CD4-positive, alpha-beta T cell treated with Interferon alpha-2 for 1 hour (primary cell): ENCODE data around the gene ARHGAP9.

Experiments used
- DNase-seq, 2 donors: peaks; one replicate each; pipeline ENCODE4 v3.0.0-alpha.2; 2020 to 2022

The ARHGAP9 gene

DNA sequence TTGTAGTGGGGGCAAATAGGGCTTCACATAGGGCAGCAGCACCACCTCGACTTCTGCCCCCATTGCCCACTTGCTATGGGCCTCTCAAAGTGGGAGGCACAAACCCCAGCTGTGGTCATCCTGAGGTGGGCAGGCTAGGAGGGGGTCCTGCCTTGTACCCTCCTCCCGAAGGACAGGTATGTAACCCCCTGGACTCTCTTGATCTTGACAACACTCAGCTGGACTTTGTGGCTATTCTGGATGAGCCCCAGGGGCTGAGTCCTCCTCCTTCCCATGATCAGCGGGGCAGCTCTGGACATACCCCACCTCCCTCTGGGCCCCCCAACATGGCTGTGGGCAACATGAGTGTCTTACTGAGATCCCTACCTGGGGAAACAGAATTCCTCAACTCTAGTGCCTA lies 8.0 kb downstream of the ARHGAP9 start:
- no peak for DNase-seq

DNA sequence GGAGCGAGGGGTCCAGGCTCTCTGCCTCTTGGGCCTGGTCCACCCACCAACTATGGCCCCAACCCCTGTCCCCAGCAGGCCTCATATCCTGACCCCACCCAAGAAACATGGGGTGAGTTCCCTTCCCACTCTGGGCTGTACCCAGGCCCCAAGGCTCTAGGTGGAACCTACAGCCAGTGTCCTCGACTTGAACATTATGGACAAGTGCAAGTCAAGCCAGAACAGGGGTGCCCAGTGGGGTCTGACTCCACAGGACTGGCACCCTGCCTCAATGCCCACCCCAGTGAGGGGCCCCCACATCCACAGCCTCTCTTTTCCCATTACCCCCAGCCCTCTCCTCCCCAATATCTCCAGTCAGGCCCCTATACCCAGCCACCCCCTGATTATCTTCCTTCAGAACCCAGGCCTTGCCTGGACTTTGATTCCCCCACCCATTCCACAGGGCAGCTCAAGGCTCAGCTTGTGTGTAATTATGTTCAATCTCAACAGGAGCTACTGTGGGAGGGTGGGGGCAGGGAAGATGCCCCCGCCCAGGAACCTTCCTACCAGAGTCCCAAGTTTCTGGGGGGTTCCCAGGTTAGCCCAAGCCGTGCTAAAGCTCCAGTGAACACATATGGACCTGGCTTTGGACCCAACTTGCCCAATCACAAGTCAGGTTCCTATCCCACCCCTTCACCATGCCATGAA lies 8.6 kb downstream of the ARHGAP9 start:
- no peak for DNase-seq

DNA sequence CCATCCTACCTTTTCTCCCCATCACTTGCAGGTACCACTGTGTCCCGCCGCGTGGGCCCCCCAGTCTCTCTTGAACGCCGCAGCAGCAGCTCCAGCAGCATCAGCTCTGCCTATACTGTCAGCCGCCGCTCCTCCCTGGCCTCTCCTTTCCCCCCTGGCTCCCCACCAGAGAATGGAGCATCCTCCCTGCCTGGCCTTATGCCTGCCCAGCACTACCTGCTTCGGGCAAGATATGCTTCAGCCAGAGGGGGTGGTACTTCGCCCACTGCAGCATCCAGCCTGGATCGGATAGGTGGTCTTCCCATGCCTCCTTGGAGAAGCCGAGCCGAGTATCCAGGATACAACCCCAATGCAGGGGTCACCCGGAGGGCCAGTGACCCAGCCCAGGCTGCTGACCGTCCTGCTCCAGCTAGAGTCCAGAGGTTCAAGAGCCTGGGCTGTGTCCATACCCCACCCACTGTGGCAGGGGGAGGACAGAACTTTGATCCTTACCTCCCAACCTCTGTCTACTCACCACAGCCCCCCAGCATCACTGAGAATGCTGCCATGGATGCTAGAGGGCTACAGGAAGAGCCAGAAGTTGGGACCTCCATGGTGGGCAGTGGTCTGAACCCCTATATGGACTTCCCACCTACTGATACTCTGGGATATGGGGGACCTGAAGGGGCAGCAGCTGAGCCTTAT lies 9.2 kb downstream of the ARHGAP9 start:
- DNase-seq, result no peak

DNA sequence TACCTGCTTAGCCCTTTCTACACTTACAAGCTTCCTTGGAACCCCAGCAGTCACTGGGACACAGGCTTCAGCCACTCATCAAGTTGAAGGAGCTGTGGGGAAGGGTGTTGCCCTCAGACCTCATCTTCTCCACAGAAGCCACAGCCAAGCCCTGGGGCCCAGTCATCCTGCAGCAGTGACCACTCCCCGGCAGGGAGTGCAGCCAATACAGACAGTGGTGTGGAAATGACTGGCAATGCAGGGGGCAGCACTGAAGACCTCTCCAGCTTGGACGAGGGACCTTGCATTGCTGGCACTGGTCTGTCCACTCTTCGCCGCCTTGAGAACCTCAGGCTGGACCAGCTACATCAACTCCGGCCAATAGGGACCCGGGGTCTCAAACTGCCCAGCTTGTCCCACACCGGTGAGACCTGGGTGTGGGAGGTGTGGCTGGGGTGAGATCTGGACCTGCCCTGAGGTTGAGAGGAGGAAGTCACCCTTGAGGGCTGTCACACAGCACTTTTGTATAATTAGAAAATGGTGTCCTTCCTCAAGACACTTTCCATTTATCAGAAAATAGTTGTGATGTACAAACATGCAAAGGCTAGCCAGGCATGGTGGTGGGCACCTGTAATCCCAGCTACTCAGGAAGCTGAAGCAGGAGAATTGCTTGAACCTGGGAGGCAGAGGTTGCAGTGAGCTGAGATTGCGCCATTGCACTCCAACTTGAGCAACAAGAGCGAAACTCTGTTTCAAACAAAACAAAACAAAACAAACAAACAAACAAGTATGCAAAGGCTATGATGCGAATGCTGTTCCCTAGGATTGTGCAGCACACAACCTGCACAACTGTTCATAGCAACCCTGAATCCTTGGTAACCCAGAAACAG lies 10.1 kb downstream of the ARHGAP9 start:
- DNase-seq, result no peak

DNA sequence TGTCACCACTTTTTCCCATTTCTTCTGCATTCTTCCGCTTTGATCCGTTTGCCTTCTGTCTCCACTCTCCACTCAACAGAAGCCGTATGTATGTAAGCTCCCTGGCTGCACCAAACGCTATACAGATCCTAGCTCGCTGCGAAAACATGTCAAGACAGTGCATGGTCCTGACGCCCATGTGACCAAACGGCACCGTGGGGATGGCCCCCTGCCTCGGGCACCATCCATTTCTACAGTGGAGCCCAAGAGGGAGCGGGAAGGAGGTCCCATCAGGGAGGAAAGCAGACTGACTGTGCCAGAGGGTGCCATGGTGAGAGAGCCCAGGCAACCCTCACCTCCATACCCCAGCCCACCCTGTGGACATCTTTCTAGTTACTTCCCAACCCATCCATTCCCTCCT lies 11.8 kb downstream of the ARHGAP9 start:
- no peak for DNase-seq

DNA sequence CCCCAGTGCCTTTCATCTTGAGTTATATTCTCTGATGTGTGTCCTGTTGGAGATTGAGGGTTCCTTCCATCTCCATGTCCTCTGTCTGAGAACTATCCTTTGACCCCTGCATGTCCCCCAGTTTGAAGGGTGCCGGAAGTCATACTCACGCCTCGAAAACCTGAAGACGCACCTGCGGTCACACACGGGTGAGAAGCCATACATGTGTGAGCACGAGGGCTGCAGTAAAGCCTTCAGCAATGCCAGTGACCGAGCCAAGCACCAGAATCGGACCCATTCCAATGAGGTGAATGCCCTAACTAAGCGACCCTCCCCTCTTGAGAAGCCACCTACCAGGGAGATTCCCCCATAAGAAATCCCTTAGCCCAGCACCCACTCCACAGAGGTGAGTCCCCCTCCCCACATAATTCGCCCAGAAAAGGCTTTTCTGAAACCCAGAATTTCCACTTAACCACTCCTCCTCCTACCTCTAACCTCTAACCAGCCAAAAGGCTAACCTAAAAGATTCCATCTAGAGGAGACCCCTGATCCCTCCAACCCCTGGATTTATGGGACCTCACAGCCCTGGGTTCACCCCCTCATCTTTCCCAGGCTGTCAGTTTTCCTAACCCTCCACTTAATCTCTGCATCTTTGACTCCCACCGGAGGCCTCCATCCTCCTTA lies 12.3 kb downstream of the ARHGAP9 start:
- DNase-seq, result no peak

DNA sequence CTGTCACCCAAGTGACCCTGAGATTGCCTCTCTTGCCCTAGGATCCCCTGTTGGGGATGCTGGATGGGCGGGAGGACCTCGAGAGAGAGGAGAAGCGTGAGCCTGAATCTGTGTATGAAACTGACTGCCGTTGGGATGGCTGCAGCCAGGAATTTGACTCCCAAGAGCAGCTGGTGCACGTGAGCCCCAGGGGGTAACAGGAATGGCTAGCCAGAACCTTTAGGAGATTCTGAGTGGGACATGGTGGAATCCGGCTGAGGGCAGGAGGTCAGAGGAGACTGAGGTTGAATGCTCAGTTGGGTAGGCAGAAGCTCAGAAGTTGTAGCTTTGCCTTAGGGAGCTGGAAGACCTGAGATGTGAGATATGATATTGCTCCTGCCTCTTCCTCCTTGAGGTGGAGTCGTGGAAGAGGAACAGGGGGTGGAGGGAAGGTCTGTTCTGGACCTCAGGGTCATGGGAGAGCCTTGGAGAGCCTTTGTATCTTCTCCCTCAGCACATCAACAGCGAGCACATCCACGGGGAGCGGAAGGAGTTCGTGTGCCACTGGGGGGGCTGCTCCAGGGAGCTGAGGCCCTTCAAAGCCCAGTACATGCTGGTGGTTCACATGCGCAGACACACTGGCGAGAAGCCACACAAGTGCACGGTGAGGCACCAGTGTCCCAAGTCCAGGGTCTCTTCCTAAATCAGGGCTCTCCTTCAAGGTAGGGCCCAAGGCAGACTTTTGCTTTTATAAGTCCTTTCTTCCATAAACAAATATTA lies 13.7 kb downstream of the ARHGAP9 start:
- no peak for DNase-seq

DNA sequence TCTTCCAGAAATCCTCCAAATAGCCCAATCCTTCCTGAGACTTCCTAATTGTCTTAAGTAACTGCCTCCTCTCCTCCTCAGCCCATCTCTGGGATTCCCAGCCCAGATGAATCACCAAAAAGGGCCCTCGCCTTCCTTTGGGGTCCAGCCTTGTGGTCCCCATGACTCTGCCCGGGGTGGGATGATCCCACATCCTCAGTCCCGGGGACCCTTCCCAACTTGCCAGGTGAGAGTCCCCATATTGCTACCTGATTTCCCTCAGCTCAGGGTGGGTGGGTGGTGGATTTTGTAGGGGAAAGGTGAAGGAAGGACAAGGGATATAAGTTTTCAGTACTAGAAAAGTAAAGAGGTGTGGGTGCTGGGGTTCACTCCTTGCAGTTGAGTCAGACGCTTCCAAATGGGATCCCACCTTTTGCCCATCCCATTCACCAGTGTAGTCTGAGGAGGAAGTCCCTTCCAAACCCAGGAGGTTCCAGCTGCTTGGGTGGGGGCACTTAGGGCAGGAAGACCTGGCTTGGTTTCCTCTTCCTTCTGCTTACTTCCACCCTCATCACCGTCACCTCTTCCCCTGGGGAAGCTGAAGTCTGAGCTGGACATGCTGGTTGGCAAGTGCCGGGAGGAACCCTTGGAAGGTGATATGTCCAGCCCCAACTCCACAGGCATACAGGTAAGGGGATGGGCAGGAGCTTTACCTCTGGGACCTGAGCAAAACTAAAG lies 14.5 kb downstream of the ARHGAP9 start:
- DNase-seq, result no peak

DNA sequence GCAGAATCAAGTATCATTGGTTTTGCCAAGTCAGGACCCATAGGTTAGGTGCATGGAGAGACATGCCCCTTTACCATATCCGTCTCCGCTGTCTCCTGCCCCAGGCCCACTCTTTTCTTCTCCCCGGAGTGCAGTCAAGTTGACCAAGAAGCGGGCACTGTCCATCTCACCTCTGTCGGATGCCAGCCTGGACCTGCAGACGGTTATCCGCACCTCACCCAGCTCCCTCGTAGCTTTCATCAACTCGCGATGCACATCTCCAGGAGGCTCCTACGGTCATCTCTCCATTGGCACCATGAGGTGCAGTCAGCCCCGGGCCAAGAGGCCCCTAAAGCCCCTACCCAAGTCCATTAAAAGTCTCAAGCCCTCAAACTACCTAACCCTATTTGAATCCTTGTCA lies 15.1 kb downstream of the ARHGAP9 start:
- no peak for DNase-seq

DNA sequence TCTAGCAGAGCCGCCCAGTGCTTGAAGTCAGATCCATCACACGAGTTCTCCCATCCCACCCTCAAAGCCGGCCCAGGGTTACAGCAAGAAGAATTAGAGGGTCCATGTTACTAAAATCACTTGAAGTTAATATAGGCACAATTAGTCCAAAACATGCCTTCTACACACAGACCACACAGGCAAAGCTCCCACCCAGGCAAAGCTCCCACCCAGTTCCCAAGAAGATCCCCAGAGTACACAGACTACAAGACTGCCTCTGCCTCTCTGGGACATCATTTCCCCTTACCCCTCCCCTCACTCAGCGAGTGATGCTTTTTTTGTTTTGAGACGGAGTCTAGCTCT lies 16.8 kb downstream of the ARHGAP9 start:
- DNase-seq, result no peak

DNA sequence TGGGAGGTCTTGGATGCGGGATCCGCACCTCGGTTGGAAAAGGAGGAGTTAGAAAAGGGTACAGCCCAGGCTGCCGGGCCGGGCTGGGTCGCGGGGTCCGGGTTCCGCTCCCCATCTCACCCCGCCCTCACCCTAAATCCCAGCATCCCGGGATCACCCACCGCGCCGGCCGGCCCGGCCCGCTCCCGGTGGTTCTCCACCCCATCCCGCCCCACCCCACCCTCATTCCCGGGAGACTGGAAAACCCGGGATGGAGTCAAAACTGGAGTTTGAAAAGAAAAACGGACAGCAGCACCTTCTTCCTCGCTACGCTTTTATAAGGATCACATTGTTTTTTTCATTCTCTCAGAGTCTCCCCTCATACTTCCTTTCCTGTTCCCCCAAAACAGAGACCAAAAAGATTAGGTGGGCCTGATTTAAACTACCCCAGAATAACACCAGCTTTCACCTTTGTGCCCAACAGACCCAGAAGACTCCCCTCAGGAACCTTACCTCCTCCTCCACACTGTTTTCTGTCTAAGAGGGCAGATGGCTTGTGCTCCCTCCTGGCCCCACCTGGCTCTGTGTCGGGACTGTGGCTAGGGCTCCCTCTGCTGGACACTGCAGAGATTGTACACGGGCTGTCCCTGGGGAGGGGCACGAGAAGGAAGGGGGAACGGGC lies 17.3 kb downstream of the ARHGAP9 start:
- DNase-seq, result peak; percentile 89 to 92

DNA sequence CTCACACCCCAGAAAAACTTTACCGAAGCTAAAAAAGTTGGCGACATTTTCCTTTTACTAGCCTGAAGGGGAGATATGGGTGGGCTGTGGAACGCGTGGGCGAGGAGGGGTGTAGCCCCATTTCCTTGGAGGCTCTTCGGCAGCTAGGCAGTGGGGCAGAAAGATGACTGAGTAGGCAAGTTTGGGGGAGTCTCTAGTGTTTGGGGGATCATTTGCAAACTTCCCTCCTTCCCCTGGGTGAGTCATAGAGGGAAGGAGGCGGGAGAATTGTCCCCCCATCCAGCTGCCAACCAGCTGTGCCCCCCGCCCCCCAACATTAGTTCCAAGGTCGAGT lies 17.8 kb downstream of the ARHGAP9 start:
- no peak for DNase-seq

DNA sequence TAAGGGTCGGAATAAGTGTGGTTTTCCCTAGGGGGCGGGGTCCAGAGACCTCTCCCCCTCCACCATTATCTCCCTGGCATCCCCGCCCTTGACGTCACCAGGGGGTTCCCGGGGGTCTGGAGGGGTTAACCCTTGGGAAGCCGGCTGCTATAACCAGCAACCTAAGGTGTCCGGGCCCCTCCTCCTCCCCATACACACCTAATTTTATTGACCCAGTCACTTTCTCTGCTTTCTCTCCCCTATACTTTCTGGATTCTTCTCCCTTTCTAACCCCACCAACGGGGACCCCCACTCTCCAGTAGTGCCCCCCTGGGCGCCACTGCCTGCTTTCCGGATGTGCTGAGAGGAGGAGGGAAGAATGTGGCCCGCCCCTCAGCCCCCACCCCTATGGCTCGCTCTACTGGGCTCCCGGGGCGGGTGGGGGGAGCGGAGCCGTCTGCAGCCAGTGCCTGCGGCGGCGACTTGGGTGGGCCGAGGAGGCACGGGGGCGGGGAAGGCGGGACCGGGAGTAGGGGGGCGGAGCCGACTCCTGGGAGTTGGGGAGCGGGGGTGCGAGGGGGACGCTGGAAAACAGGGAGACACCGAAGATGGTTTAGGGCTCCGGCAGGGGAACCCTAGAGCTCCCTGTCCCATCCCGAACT lies 18.3 kb downstream of the ARHGAP9 start:
- peak; percentile 43 to 56 for DNase-seq

DNA sequence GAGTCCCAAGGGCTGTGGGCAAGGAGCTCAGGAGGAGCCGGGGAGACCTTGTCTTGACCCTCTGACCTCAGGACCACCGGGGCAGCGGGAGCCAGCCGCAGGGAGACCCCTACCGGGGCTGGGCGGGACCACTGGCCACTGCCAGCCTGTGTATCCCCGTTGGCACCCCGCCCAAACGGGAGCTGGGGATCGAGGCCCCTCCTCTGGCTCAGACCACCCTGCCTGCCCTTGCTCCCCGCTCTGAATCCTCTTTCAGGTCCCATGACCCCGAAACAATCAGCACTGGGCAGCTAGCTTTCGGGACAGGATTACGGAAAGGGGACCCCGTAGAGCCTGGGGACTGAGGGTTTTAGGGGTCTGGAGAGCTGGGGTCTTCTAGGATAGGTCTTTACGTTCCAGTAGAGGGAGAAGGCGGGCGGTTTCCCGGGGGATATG lies 18.8 kb downstream of the ARHGAP9 start:
- DNase-seq, result no peak

DNA sequence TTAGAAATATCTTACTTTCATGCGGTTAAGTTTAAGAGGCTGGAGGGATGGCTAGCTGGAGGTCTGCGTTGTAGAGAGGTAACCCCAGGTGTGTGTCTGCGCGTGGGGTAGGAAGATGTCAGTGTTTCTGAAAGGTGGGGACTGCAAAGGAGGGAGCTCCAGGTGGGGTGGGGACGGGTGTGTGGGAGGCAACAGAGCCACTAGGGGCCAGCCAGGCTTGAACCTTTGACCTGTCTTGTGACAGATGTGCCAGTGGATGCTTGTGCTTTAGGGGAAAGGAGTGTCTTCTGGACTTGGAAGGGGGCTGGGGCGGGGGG lies 19.2 kb downstream of the ARHGAP9 start:
- peak in 1 of 2 donors; percentile 36 for DNase-seq

DNA sequence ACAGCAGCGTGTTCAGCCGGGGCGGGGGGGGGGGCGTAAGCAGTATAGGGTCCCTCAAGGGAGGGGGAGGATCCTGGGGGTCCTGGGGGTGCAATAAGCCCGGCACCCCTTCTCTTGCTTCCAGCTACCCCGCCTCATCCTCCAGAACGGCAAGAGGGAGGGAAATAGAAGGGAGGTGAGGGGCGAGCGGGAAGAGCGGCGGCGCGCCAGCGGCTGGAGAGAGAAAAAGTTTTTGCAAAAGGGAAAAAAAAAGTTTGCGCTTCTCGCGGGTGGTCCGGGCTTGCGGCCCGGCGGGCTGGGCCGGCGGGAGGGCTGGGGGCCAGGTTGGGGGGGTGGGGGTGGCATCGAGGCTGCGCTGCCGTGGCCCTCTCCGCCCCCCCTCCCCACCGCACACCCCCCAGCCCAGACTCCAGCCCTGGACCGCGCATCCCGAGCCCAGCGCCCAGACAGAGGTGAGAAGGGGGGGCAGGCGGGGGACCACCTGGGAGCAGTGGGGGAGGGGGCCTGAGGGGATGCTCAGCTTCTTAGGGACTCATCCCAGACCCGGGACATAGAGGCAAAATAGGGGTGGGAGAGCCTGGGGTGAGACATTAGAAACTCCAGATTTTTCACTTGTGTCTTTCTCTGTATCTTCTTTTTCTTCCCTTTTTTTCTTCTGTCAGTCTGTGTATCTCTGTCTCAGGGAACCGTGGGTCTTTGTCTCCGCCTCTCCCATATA lies 19.8 kb downstream of the ARHGAP9 start, which contains the start of gene GLI1:
TSS of gene GLI1 (plus strand) at position 36 of the 718 bp plus-strand sequence. CDS start 3,907 bp downstream, outside the sequence.
- DNase-seq, result no peak

DNA sequence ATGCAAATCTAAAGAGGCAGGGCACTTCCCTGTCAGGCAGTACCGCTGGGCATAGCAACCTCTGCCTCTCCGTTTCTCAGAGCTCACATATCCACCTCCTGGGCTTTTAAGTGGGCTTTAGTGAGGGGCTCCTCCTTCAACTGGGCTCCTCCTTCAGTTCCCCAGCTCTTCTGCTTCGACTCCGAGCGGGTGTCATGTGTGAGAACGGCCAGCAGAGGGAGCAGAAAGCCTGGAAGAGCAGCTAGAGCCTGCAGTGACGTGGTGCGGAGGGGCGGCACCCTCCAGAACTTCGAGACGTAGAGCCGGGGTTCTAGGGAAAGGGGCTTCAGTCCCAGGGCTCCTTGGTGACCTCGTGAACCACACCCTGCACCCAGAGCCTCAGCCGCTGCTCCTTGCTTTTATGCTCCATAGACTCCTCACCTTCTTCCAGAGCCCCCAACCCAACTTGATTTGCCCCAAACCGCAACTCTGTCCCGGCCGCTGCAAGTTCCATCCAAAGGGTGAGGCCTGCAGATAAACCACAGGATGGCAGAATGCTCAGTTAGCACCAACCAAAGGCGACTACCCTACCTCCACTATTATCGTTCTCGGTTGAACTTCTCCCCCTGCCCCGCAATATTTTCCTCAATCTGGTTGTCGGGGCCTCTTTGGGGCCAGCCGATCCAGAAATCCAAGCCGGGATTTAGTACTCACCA lies 20.5 kb downstream of the ARHGAP9 start:
- peak; percentile 95 to 96 for DNase-seq

DNA sequence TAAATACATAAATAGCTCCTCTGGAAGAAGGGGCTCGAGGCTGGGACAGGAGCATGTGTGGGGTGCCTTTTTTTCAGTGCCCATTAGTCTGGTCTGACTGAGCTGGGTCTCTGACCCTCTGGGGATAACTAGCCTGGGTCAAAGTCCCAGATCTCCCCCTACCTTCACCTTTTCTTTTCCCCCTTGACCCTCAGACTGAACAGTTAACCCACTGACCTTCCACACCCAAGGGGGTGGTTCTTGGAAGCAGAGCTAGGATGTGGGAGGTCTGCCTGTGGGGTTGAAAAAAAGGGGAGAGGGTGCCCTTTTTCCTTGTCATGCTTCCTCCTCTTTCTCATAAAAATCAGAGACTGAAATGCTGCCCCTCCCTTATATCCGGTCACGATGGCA lies 21.0 kb downstream of the ARHGAP9 start:
- DNase-seq, result no peak

DNA sequence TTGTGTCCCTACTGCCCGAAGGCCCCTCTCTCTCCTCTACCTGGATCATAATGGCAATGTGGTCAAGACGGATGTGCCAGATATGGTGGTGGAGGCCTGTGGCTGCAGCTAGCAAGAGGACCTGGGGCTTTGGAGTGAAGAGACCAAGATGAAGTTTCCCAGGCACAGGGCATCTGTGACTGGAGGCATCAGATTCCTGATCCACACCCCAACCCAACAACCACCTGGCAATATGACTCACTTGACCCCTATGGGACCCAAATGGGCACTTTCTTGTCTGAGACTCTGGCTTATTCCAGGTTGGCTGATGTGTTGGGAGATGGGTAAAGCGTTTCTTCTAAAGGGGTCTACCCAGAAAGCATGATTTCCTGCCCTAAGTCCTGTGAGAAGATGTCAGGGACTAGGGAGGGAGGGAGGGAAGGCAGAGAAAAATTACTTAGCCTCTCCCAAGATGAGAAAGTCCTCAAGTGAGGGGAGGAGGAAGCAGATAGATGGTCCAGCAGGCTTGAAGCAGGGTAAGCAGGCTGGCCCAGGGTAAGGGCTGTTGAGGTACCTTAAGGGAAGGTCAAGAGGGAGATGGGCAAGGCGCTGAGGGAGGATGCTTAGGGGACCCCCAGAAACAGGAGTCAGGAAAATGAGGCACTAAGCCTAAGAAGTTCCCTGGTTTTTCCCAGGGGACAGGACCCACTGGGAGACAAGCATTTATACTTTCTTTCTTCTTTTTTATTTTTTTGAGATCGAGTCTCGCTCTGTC lies 22.8 kb downstream of the ARHGAP9 start:
- no peak for DNase-seq
